PFSK-1 (cell line): ENCODE data around the gene SLC5A12.

Experiments
- FOXP2 ChIP-seq: optimal IDR thresholded peaks from 2 replicates; pipeline ENCODE3; 2011; ENCODE audit warnings: borderline replicate concordance, control low read depth, inconsistent platforms; ENCODE audit not compliant: insufficient read depth; ENCODE audit errors: extremely low read length, extremely low read depth
- POLR2AphosphoS5 ChIP-seq: IDR thresholded peaks from 2 replicates; pipeline ENCODE4 v1.6.1; 2012; ENCODE audit warnings: low read depth, mild to moderate bottlenecking, control low read depth, low read length, moderate library complexity
- SIN3A ChIP-seq: IDR thresholded peaks from 2 replicates; pipeline ENCODE4 v1.6.1; 2012; ENCODE audit warnings: mild to moderate bottlenecking, low read length, moderate library complexity, borderline replicate concordance; ENCODE audit not compliant: insufficient read depth
- TAF1 ChIP-seq: IDR thresholded peaks from 2 replicates; pipeline ENCODE4 v1.6.1; 2012; ENCODE audit warnings: low read length, control low read depth, borderline replicate concordance; ENCODE audit not compliant: insufficient read depth
- TF ChIP-seq, protein P1 (sequence below), 2 experiments: IDR thresholded peaks; 2 replicates each; pipeline versions ENCODE4 v1.6.1 to v1.8.0; 2011 to 2012; ENCODE audit warnings: low read depth in 2 of 2, low read length in 2 of 2, control low read depth in 1 of 2, inconsistent platforms in 1 of 2, mild to moderate bottlenecking in 1 of 2, moderate library complexity in 1 of 2; ENCODE audit not compliant: insufficient read depth in 1 of 2

DNA sequence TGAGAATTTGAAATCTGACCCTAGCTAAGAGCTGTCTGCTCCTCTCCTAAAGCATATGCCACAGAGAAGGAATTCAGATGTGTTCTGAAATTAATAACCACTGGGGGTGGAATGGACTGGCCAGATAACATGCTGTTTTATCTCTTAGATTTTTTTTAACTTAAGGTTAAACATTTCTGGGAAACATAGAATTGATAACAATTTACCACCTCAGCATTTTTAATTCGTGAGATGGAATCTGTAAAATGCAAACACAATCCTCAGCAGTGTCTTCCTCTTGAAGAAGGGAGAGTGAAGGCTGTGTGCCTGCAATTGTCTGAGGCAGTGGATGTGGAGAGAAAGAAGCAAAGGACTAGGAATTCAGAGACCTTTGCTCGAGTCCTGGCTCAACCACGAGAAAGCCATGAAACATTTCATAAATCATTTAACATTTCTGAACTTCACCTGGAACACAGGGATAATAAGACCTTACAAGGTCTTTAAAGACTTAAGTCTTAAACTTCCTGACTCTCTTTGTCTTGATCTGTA lies at the start of gene SLC5A12:
- TF ChIP-seq POLR2AphosphoS5 = no peak
- TF ChIP-seq, protein P1, sequence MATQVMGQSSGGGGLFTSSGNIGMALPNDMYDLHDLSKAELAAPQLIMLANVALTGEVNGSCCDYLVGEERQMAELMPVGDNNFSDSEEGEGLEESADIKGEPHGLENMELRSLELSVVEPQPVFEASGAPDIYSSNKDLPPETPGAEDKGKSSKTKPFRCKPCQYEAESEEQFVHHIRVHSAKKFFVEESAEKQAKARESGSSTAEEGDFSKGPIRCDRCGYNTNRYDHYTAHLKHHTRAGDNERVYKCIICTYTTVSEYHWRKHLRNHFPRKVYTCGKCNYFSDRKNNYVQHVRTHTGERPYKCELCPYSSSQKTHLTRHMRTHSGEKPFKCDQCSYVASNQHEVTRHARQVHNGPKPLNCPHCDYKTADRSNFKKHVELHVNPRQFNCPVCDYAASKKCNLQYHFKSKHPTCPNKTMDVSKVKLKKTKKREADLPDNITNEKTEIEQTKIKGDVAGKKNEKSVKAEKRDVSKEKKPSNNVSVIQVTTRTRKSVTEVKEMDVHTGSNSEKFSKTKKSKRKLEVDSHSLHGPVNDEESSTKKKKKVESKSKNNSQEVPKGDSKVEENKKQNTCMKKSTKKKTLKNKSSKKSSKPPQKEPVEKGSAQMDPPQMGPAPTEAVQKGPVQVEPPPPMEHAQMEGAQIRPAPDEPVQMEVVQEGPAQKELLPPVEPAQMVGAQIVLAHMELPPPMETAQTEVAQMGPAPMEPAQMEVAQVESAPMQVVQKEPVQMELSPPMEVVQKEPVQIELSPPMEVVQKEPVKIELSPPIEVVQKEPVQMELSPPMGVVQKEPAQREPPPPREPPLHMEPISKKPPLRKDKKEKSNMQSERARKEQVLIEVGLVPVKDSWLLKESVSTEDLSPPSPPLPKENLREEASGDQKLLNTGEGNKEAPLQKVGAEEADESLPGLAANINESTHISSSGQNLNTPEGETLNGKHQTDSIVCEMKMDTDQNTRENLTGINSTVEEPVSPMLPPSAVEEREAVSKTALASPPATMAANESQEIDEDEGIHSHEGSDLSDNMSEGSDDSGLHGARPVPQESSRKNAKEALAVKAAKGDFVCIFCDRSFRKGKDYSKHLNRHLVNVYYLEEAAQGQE (IDR thresholded peaks at IDR 0.05; ENCODE audit: insufficient read depth in 1 of 2, low read depth in 2 of 2, low read length in 2 of 2) = no peak
- TF ChIP-seq TAF1 = no peak
- TF ChIP-seq SIN3A = no peak
- TF ChIP-seq FOXP2 = no peak
